Left ventricle myocardium inferior (tissue), 1 donor: ENCODE measurements around the gene PSG2. TPM values are rescaled to one million over a fixed set of nuclear protein-coding genes. Genes with fewer than 3 reads are reported as not detected.
"Not testable (repeated sequence)": the region's sequence is repeated elsewhere in the genome, so short reads cannot be mapped to it uniquely, and the experiment has no call there.

Experiments used
- DNase-seq: peaks from one replicate; pipeline ENCODE4 v3.0.0-alpha.2; 2020
- H3K27ac ChIP-seq: fragments of 200-600 bp; replicated peaks from 2 replicates; pipeline ENCODE4 v1.8.0; 2021
- H3K27me3 ChIP-seq: fragments of 200-600 bp; 2 replicates; pipeline ENCODE4 v1.8.0; 2021; ENCODE audit warnings: low read depth
- H3K36me3 ChIP-seq: fragments of 200-600 bp; 2 replicates; pipeline ENCODE4 v1.8.0; 2021
- H3K4me1 ChIP-seq: fragments of 200-600 bp; 2 replicates; pipeline ENCODE4 v1.8.0; 2021
- H3K4me3 ChIP-seq: fragments of 200-600 bp; 2 replicates; pipeline ENCODE4 v1.8.0; 2021; ENCODE audit warnings: mild to moderate bottlenecking, moderate library complexity
- H3K9me3 ChIP-seq: fragments of 200-600 bp; replicated peaks from 2 replicates; pipeline ENCODE4 v1.8.0; 2021
- CTCF ChIP-seq: fragments of 200-600 bp; IDR thresholded peaks from 2 replicates; pipeline ENCODE4 v1.8.0; 2021; ENCODE audit warnings: antibody characterized with exemption, mild to moderate bottlenecking, borderline replicate concordance
- intact Hi-C: fragments of 100-400 bp; cut with micrococcal nuclease; formaldehyde crosslinking; loops from one replicate; pipeline ENCODE4 v1.11.0; 2022
- total RNA-seq: library from RNA; stranded (reverse); fragmentation: NEBNext Ultra II Directional; extraction: Animal tissue kit (Norgen Biotek cat#: 25700); gene quantifications from one replicate; pipeline ENCODE4 v1.2.1, GENCODE V29; 2021
- donor health status: DM: no; HTN: yes; CAD: no; lungs with severe emphysema.

Gene PSG2
- total RNA-seq, 1 donor from 2014 or later: not detected

- DNase-seq, H3K9me3 ChIP-seq, intact Hi-C loops, H3K27ac ChIP-seq, H3K4me1 ChIP-seq, H3K36me3 ChIP-seq, H3K4me3 ChIP-seq, H3K27me3 ChIP-seq: not testable (repeated sequence)
- peak; percentile 59 for TF ChIP-seq CTCF
Measured at GRCh38 chr19:43084196-43084832, 1.8 kb upstream of the PSG2 start.

GRCh38 chr19:43083721-43084120, 1.2 kb upstream of the PSG2 start:
- H3K27ac ChIP-seq, H3K27me3 ChIP-seq, H3K4me3 ChIP-seq, intact Hi-C loops, DNase-seq, H3K4me1 ChIP-seq, H3K9me3 ChIP-seq, H3K36me3 ChIP-seq: not testable (repeated sequence)

- Histone ChIP-seq H3K27ac (no peak overlapping the region), H3K4me1 (no peaks in the 10 kb centered on the region), H3K27me3 (no peaks in the 10 kb centered on the region), H3K4me3 (no peak overlapping the region), H3K36me3 (no peaks in the 10 kb centered on the region), H3K9me3 (no peaks in the 10 kb centered on the region)
- DNase-seq: no peak
- intact Hi-C loops: no loop called here
- TF ChIP-seq CTCF: no peak
Measured at GRCh38 chr19:43078311-43078710, 4.2 kb downstream of the PSG2 start.

GRCh38 chr19:43077881-43078280, 4.6 kb downstream of the PSG2 start:
- H3K4me3 ChIP-seq, H3K27me3 ChIP-seq, H3K36me3 ChIP-seq, intact Hi-C loops, H3K4me1 ChIP-seq, H3K27ac ChIP-seq, DNase-seq, H3K9me3 ChIP-seq: not testable (repeated sequence)

- H3K4me3 ChIP-seq, H3K36me3 ChIP-seq, H3K27ac ChIP-seq, intact Hi-C loops, H3K4me1 ChIP-seq, DNase-seq, H3K9me3 ChIP-seq: not testable (repeated sequence)
- H3K27me3 ChIP-seq: peaks cover 15% of the 10 kb centered on the region
Measured at GRCh38 chr19:43062418-43062817, 20.1 kb downstream of the PSG2 start.

GRCh38 chr19:43061326-43061725, 21.2 kb downstream of the PSG2 start:
- H3K27me3 ChIP-seq, intact Hi-C loops, H3K4me1 ChIP-seq, H3K27ac ChIP-seq, H3K9me3 ChIP-seq, DNase-seq, H3K4me3 ChIP-seq, H3K36me3 ChIP-seq: not testable (repeated sequence)

- intact Hi-C loops, H3K36me3 ChIP-seq, DNase-seq, H3K4me1 ChIP-seq, H3K27ac ChIP-seq, H3K4me3 ChIP-seq, H3K9me3 ChIP-seq, H3K27me3 ChIP-seq: not testable (repeated sequence)
Measured at GRCh38 chr19:43060254-43060653, 22.2 kb downstream of the PSG2 start.

GRCh38 chr19:43059482-43059881, 23.0 kb downstream of the PSG2 start:
- H3K27me3 ChIP-seq, H3K27ac ChIP-seq, DNase-seq, H3K36me3 ChIP-seq, H3K4me1 ChIP-seq, intact Hi-C loops, H3K9me3 ChIP-seq, H3K4me3 ChIP-seq: not testable (repeated sequence)

- H3K36me3 ChIP-seq, H3K9me3 ChIP-seq, H3K4me3 ChIP-seq, H3K4me1 ChIP-seq, DNase-seq, intact Hi-C loops, H3K27ac ChIP-seq, H3K27me3 ChIP-seq: not testable (repeated sequence)
Measured at GRCh38 chr19:43058440-43058839, 24.1 kb downstream of the PSG2 start.

GRCh38 chr19:43047966-43048365, 34.5 kb downstream of the PSG2 start:
- H3K4me1 ChIP-seq, DNase-seq, H3K9me3 ChIP-seq, intact Hi-C loops, H3K4me3 ChIP-seq, H3K36me3 ChIP-seq, H3K27ac ChIP-seq: not testable (repeated sequence)
- peaks cover 13% of the 10 kb centered on the region for H3K27me3 ChIP-seq

GRCh38 chr19:43046578-43046977, 35.9 kb downstream of the PSG2 start:
- DNase-seq, intact Hi-C loops, H3K36me3 ChIP-seq, H3K4me1 ChIP-seq, H3K27ac ChIP-seq, H3K9me3 ChIP-seq, H3K4me3 ChIP-seq: not testable (repeated sequence)
- H3K27me3 ChIP-seq: peaks cover 10% of the 10 kb centered on the region

GRCh38 chr19:43043492-43044180, 38.9 kb downstream of the PSG2 start:
- H3K27ac ChIP-seq, H3K4me3 ChIP-seq, intact Hi-C loops, DNase-seq, H3K4me1 ChIP-seq, H3K9me3 ChIP-seq, H3K36me3 ChIP-seq: not testable (repeated sequence)
- peaks cover 19% of the 10 kb centered on the region for H3K27me3 ChIP-seq
